GM21447 (cell line): ENCODE results near the gene SNX9.
"Not testable (repeated sequence)": the region's sequence is repeated elsewhere in the genome, so short reads cannot be mapped to it uniquely, and the experiment has no call there.

Source experiments
- ATAC-seq: cut with Tn5 transposase; IDR thresholded peaks from one replicate; pipeline ENCODE4 v1.9.1; 2021; ENCODE audit not compliant: unreplicated experiment

Gene SNX9

GRCh38 chr6:157967020-157967419, 144.0 kb downstream of the SNX9 start:
- ATAC-seq, result no peak

- ATAC-seq, result no peak
These were observed 144.4 kb downstream of the SNX9 start for GRCh38 chr6:157967486-157967885.

- ATAC-seq, result not testable (repeated sequence)
These were observed 149.1 kb downstream of the SNX9 start for GRCh38 chr6:157972177-157972576.

- no peak for ATAC-seq
These were observed 151.4 kb downstream of the SNX9 start for GRCh38 chr6:157974341-157974894.

GRCh38 chr6:157974967-157975366, 151.9 kb downstream of the SNX9 start:
- no peak for ATAC-seq

GRCh38 chr6:157975456-157975855, 152.4 kb downstream of the SNX9 start:
- no peak for ATAC-seq

GRCh38 chr6:157976345-157977175, 153.5 kb downstream of the SNX9 start:
- no peak for ATAC-seq

- no peak for ATAC-seq
These were observed 154.2 kb downstream of the SNX9 start for GRCh38 chr6:157977176-157977804.

- no peak for ATAC-seq
These were observed 155.2 kb downstream of the SNX9 start for GRCh38 chr6:157978021-157978783.

GRCh38 chr6:157980288-157981131, 157.5 kb downstream of the SNX9 start:
- peak; percentile 32 for ATAC-seq

- ATAC-seq, result no peak
These were observed 158.0 kb downstream of the SNX9 start for GRCh38 chr6:157981132-157981394.

- ATAC-seq, result peak; percentile 64
These were observed 158.5 kb downstream of the SNX9 start, which contains the start of gene SYNJ2 for GRCh38 chr6:157981395-157982101. Gene SYNJ2, plus strand, starts transcription at chr6:157981863. Its CDS starts 99 bp downstream, at chr6:157981962.

GRCh38 chr6:157982102-157982562, 159.1 kb downstream of the SNX9 start:
- peak; percentile 46 for ATAC-seq

GRCh38 chr6:157982563-157983405, 159.7 kb downstream of the SNX9 start:
- ATAC-seq, result no peak

GRCh38 chr6:157983406-157984119, 160.5 kb downstream of the SNX9 start:
- no peak for ATAC-seq

- ATAC-seq, result no peak
These were observed 161.1 kb downstream of the SNX9 start for GRCh38 chr6:157984128-157984527.

GRCh38 chr6:157984686-157985225, 161.7 kb downstream of the SNX9 start:
- no peak for ATAC-seq
